Activated naive CD4-positive, alpha-beta T cell treated with anti-CD3 and anti-CD28 coated beads, Interleukin-2, amount 10 ng/mL, durations not matched to agents 7 days and 5 days (primary cell): ENCODE measurements around the gene ZMIZ1.

Experiments
- CTCF ChIA-PET: fragments of 350-600 bp; sonication (Branson Sonifier 250); formaldehyde crosslinking; loops from one replicate; lab custom pipeline; 2021; ENCODE audit warnings: antibody characterized with exemption; lab: Charles Lee
- DNase-seq: peaks from one replicate; pipeline ENCODE4 v3.0.0-alpha.2; 2020
- H3K27ac Mint-ChIP-seq: one replicate; pipeline ENCODE4 v1.8.0; 2021; ENCODE audit warnings: mild to moderate bottlenecking, moderate library complexity, mixed read lengths
- H3K27me3 Mint-ChIP-seq: one replicate; pipeline ENCODE4 v1.8.0; 2021; ENCODE audit warnings: mild to moderate bottlenecking, mixed read lengths
- H3K36me3 Mint-ChIP-seq: one replicate; pipeline ENCODE4 v1.8.0; 2021; ENCODE audit warnings: mixed read lengths
- H3K4me1 Mint-ChIP-seq: one replicate; pipeline ENCODE4 v1.8.0; 2021; ENCODE audit warnings: mixed read lengths
- H3K4me3 Mint-ChIP-seq: one replicate; pipeline ENCODE4 v1.8.0; 2021; ENCODE audit warnings: mild to moderate bottlenecking, moderate library complexity, mixed read lengths
- H3K9me3 Mint-ChIP-seq: one replicate; pipeline ENCODE4 v1.8.0; 2021; ENCODE audit warnings: mixed read lengths

Gene ZMIZ1

DNA sequence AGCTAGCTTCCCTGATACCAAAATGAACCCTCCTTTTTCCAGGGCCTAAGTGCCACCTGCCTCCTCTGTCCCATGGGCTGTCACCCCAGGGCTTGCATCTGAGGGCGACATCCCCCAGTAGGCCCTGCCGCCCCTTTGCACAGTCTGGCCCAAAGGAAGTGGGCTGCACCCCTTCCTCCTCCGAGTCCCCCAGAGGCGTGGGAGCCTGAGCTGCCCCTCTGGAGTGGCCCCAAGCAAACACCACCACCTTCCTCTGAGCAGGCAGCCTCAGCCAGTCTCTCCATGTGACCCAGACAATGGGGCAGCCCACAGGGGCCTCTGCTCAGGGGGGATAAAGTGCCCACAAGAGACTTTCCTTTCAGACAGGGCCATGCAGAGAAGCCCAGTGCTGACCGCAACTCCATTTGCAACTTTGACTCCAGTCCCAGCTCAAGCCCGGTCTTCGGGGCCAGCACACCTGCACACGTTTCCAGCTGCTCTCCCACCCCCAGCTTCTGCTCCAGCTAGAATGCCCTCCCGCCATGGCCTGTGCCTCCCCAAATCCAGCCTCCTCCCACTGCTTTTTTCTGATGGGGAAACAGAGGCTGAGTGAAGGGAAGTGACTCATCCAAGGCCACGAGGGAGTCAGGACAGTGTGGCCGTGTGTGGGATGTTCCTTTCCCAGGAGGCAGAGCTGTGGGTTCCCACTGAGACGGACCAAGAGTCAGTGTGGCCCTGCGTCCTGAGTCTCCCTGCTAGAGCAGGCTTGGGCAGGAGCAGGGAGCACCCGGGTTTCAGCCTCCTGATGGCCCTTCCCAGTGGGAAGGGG, 111.9 kb downstream of the ZMIZ1 start:
- peaks cover 9% of the 10 kb centered on the region for H3K27me3 Mint-ChIP-seq
- DNase-seq, result no peak
- no peaks in the 10 kb centered on the region for H3K4me1 Mint-ChIP-seq
- H3K27ac Mint-ChIP-seq, result no peak overlapping the region
- no peaks in the 10 kb centered on the region for H3K9me3 Mint-ChIP-seq
- H3K36me3 Mint-ChIP-seq, result no peaks in the 10 kb centered on the region
- CTCF ChIA-PET, result interaction anchor here (3.7 kb wide), 1 partner anchor 14 kb away, joined by 13 read pairs; no protein-coding TSS in a partner anchor
- no peak overlapping the region for H3K4me3 Mint-ChIP-seq

DNA sequence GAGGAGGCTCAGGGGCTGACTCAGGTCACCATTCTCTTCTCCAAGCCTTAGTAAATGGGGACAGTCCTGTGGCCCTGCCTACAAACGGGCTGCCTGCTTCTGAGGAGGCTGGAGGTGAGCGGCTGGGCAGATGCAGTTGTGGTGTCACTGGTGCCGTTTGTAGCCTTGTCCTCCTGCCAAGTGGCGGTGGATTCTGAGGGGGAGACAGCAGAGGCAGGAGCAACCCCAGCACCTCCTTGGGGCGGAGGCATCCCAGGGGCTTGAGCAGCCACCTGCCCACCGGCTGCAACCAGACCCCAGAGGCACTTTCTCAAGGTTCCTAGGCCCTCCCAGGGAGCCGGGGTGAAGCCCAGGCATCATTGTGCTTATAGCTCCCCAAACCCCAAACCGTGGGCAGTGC, 112.5 kb downstream of the ZMIZ1 start:
- no peak for DNase-seq
- CTCF ChIA-PET, result interaction anchor here (3.7 kb wide), 1 partner anchor 14 kb away, joined by 13 read pairs; no protein-coding TSS in a partner anchor
- no peaks in the 10 kb centered on the region for H3K9me3 Mint-ChIP-seq
- H3K27me3 Mint-ChIP-seq, result peaks cover 9% of the 10 kb centered on the region
- H3K36me3 Mint-ChIP-seq, result no peaks in the 10 kb centered on the region
- H3K4me1 Mint-ChIP-seq, result no peaks in the 10 kb centered on the region
- H3K27ac Mint-ChIP-seq, result no peak overlapping the region
- no peak overlapping the region for H3K4me3 Mint-ChIP-seq

DNA sequence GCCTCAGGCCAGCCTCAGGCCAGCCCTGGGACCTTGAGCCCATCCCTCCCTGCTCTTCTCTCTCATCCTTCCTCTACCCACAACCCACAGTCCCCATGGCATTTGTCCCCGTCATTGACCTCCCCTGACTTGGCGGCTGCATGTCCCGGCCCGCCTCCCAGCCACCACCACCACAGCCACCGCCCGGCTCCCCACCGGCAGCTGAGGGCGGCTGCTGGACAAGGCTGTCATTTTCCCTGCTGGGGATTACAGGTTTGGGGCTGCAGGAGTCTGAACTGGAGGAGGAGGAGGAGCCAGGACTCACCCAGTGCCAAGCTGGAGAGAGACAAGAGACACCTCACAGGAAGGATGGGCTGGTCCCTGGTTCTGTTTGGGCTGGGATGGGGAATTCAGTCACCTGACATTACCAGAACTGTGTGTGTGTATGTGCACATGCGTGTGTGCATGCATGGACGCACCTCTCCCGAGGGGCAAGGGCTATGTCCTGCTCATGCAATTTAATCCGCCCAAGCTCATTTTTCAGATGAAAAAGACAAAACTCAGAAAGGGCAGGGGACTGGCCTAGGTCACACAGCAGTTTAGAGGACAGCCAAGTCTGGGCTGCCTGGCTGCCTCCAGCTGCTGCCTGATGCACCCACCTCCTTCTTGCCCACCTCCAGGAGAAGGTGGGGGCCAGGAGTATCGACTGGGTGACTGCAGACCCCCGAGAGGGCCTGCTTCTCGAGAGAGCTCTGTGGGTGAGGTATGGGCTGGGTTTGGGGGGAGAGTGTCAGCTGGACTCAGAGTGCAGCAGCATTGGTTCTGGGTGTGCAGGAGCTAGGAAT, 113.1 kb downstream of the ZMIZ1 start:
- H3K36me3 Mint-ChIP-seq, result no peaks in the 10 kb centered on the region

DNA sequence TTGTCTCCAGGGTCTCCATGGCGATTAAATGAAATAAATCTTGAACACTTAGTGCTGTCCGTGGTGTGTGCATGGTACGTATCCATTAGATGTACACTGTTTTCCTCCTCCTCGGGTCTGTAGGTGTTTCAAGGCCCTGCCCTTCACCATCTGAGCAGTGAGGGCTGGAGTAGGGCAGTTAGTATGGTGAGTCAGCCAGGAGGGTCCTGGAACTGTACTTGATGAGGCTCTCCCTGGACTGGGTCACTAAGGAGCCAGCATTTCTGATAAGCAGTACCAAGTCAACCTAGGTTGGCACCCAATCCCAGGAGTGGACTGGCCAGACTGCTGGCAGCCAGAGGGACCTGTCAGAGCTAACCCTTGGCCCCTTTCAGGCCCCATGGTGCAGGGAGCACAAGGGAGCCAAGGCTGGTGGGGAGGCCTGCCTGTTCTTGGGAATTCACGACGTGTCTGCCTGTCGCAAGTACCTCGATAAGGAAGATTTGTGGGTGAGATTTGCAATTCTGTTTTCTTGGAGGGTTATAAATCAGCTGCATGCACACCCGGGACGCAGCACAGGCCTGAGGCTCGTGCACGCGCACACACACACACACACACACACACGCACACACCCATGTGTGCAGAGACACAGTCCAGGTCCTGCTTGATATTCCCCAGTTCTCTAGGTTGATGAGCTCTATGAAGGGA, 114.2 kb downstream of the ZMIZ1 start:
- no peak overlapping the region for H3K27ac Mint-ChIP-seq
- no peaks in the 10 kb centered on the region for H3K36me3 Mint-ChIP-seq
- H3K9me3 Mint-ChIP-seq, result no peaks in the 10 kb centered on the region
- H3K27me3 Mint-ChIP-seq, result peaks cover 9% of the 10 kb centered on the region
- CTCF ChIA-PET, result no interaction called here
- no peak for DNase-seq
- H3K4me3 Mint-ChIP-seq, result no peak overlapping the region
- no peaks in the 10 kb centered on the region for H3K4me1 Mint-ChIP-seq

More for the DNA sequence above, 113.1 kb downstream of the ZMIZ1 start:
- H3K27me3 Mint-ChIP-seq, result peaks cover 9% of the 10 kb centered on the region
- H3K4me1 Mint-ChIP-seq, result no peaks in the 10 kb centered on the region
- no peak overlapping the region for H3K27ac Mint-ChIP-seq
- no peaks in the 10 kb centered on the region for H3K9me3 Mint-ChIP-seq
- DNase-seq, result no peak
- no peak overlapping the region for H3K4me3 Mint-ChIP-seq
- CTCF ChIA-PET, result interaction anchor here (3.7 kb wide), 1 partner anchor 13 kb away, joined by 13 read pairs; no protein-coding TSS in a partner anchor

DNA sequence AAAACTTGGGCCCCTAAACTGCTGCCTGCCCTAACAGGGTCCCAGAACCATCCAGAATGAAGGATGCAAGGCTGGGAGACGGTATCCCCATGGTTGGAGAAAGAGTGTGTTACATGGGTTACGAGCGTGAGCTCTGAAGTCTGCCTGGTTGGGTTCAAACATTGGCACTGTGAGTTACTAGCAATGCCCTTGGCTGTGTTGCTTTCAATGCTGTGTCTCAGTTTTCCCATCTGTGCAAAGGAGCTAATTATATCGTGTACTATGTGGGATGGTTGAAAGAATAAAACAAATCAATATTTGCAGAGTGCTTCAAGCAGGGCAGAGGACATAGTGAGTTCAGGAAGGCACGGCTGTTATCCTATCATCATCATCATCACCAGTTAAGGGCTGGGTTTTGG, 114.7 kb downstream of the ZMIZ1 start:
- CTCF ChIA-PET, result interaction anchor here (1.2 kb wide), 1 partner anchor 12 kb away, joined by 5 read pairs; no protein-coding TSS in a partner anchor
- Mint-ChIP-seq H3K27ac (no peak overlapping the region), H3K4me3 (no peak overlapping the region), H3K9me3 (no peaks in the 10 kb centered on the region), H3K4me1 (no peaks in the 10 kb centered on the region), H3K36me3 (no peaks in the 10 kb centered on the region), H3K27me3 (peaks cover 9% of the 10 kb centered on the region)
- no peak for DNase-seq

DNA sequence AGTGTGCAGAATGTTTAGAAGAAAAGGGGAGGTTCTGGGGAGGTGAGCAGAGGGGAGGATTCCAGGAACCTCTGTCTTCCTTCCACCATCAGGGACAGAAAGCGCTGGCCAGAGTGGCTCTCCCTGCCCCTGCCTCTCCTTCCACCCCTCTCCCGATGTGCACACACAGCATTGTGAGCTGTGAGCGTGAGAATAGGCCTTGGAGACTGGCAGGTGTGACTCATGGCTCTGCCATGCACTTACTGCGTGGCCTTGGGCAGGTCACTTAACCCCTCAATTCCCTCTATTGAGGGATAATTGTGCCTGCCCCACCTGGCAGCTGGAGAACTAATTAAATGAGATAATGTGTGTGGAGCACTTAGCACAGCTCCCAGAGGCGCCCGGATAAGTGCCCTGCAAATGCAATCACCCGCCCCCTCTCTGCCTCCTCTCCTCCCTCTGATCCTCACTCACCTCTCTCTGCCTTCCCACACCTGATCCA, 115.4 kb downstream of the ZMIZ1 start:
- H3K27me3 Mint-ChIP-seq, result peaks cover 12% of the 10 kb centered on the region
- no peak overlapping the region for H3K27ac Mint-ChIP-seq
- no peaks in the 10 kb centered on the region for H3K36me3 Mint-ChIP-seq
- no peak overlapping the region for H3K4me3 Mint-ChIP-seq
- CTCF ChIA-PET, result interaction anchor here (1.2 kb wide), 1 partner anchor 11 kb away, joined by 5 read pairs; no protein-coding TSS in a partner anchor
- H3K4me1 Mint-ChIP-seq, result no peaks in the 10 kb centered on the region
- DNase-seq, result no peak
- H3K9me3 Mint-ChIP-seq, result no peaks in the 10 kb centered on the region

DNA sequence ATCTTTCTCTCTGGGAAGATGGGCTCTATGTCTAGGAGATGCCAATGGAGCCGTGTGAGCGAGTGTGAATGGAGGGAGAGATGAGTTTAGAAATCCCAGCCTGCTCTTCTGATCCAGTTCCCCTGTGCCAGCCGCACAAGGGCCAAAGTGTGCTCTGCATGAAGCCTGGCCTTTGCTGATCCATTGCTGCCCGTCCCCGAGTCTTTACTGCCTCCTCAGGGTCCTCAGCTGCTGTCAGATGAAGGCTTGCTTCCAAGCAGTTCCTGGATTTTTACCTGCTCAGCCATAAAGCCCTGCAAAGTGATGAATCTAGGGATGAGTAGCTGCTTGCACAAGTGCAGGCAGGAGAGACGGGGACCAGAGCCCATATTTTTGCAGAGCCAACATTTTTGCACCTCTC, 115.9 kb downstream of the ZMIZ1 start:
- DNase-seq, result no peak
- no peak overlapping the region for H3K4me3 Mint-ChIP-seq
- no peaks in the 10 kb centered on the region for H3K36me3 Mint-ChIP-seq
- H3K27ac Mint-ChIP-seq, result no peak overlapping the region
- no peaks in the 10 kb centered on the region for H3K4me1 Mint-ChIP-seq
- CTCF ChIA-PET, result interaction anchor here (1.2 kb wide), 1 partner anchor 11 kb away, joined by 5 read pairs; no protein-coding TSS in a partner anchor
- H3K27me3 Mint-ChIP-seq, result peaks cover 13% of the 10 kb centered on the region
- H3K9me3 Mint-ChIP-seq, result no peaks in the 10 kb centered on the region

DNA sequence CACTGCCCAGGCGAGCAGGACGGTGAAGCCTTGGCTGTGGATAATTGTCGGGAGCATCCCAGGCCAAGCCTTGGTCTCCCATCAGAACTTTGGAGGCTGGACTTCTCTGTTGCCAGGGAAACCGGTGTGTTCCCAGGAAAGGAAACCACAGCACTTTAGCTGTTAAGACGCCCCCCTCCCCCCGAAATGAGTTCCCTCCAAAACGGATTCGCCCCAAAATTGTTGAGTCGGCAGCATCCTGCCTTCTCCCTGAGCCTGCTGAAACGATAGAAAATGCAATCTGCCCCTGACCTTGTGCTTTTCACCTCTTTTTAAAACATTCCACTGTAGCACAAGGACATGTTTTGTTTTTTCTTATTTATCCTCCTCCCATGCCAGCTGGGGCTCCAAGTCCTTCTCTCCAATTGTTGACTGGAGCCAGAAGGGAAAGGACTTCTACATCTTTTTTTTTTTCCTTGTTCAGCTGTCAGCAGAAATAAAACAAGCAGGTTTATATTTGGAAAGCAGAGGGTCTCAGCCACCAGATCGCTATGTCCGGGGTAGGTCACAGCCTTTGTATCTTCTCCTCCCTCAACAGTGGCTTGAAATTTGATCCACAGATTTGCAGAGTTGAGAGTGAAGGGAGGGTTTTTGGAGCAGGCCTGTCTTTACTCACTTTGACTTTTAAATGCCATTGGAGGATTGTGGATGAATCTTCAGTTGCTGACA, 116.5 kb downstream of the ZMIZ1 start:
- CTCF ChIA-PET, result no interaction called here
- Mint-ChIP-seq H3K4me3 (no peak overlapping the region), H3K4me1 (no peaks in the 10 kb centered on the region), H3K27me3 (peaks cover 13% of the 10 kb centered on the region), H3K36me3 (no peaks in the 10 kb centered on the region), H3K9me3 (no peaks in the 10 kb centered on the region), H3K27ac (no peak overlapping the region)
- DNase-seq, result no peak

DNA sequence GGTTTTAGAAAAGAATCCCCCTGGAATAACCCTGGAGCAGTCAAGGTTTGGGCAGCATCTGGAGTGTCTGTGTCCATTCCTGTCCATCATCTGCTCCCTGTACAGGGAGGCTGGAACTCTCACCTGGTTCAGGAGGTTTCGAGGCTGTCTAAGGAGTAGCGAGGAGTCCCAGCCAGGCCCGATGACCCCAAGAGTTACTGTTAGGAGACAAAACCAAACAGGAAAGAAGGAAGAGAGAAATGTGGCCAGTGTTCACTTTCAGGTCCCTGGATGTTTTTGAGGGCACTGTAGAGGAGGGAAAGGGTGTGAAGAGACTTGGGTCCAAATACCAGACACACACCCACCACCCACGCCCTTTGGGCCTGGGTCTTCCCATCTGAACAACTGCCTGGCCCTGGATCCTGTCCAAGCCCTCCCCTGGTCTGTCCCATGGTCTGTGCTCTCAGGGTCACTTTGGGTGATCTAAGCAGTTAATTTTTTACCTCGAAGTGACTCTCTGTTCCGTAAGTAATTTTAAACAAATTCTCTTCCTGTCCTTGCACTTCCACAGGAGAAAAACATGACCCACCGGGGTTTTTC, 117.1 kb downstream of the ZMIZ1 start:
- no peaks in the 10 kb centered on the region for H3K4me1 Mint-ChIP-seq
- H3K9me3 Mint-ChIP-seq, result no peaks in the 10 kb centered on the region
- CTCF ChIA-PET, result no interaction called here
- no peak overlapping the region for H3K4me3 Mint-ChIP-seq
- no peak for DNase-seq
- H3K27ac Mint-ChIP-seq, result no peak overlapping the region
- H3K36me3 Mint-ChIP-seq, result no peaks in the 10 kb centered on the region
- H3K27me3 Mint-ChIP-seq, result peaks cover 13% of the 10 kb centered on the region

DNA sequence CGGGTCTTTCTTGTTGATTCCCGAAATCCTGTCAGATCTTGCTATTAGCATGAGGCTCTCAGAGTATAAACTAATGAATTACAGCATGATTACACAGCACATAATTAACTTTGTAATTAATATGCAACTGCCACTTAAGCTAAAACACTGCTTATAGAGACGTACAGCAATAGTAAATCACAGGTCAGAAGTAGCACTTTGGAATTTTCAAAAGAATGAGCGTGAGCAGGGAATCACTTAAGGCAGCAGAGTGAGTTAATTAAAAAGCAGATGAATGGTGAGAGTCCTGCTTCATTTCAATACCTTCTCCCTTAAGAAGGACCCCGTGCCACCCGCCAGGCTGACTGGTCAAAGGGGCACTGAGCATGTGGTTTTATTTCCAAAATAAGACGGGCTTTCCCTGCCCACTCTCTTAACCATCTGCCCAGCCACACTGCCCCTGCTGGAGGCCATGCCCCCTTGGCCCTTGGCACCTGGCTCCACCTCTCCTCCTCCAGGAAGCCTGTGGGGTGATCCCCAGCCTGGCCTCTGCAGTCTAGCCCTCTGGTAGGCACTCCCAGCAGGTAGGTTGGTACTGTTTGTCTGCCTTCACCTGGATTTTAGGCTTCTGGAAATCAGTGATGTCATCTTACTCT, 117.8 kb downstream of the ZMIZ1 start:
- Mint-ChIP-seq H3K4me3 (no peak overlapping the region), H3K4me1 (no peaks in the 10 kb centered on the region), H3K27me3 (peaks cover 13% of the 10 kb centered on the region), H3K9me3 (no peaks in the 10 kb centered on the region), H3K27ac (no peak overlapping the region), H3K36me3 (no peaks in the 10 kb centered on the region)
- CTCF ChIA-PET, result interaction anchor here (1.3 kb wide), 1 partner anchor 11 kb away, joined by 4 read pairs; no protein-coding TSS in a partner anchor
- no peak for DNase-seq

DNA sequence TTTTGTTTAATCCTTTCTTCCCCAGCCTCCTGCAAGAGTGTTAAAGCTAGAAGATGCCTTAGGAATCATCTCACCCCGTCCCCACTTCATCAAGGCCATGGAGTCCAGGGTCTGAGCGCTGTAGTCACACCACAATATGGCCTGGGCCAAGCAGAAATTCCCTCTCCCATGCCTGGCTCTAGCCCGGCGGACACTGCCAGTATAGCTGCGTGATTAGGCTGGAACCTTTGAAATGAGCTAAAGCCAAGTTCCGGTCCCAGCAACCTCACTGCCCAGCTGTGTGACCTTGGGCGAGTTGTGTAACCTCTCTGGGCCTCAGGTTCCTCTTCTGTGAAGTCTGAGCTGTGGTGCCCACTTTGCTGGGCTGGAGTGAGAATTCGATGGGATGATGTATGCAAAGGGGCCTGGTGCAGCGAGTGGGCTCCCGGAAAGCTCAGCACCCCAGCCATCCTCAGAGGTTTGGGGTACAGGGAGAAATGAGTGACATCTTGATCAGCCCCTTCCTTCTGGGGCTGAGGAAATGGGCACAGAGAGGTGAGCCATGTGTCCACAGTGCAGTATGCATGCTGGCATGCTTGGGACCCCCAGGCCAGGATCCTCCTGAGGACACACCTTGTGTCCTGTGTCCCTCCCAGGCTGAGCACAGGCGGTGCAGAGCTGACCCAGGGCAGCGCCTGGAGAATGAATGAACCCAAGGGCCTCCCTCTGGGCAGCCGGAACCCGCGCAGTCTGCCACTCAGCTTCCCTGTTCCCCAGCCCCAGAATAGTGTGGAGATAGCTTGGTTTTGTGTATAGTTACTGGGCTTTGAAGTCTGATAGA, 118.6 kb downstream of the ZMIZ1 start:
- Mint-ChIP-seq H3K9me3 (no peaks in the 10 kb centered on the region), H3K4me1 (no peaks in the 10 kb centered on the region), H3K27ac (no peak overlapping the region), H3K36me3 (no peaks in the 10 kb centered on the region), H3K4me3 (no peak overlapping the region), H3K27me3 (peaks cover 13% of the 10 kb centered on the region)
- no peak for DNase-seq
- CTCF ChIA-PET, result interaction anchor here (1.3 kb wide), 1 partner anchor 10 kb away, joined by 4 read pairs; no protein-coding TSS in a partner anchor
